Right cardiac atrium (tissue), 5 donors: ENCODE data around the gene TLL1. TPM values are rescaled to one million over a fixed set of nuclear protein-coding genes. Genes with fewer than 3 reads are reported as not detected.

Source experiments
- ATAC-seq, 2 donors: fragments of 200-7000 bp; cut with Tn5 transposase; one replicate each; pipeline versions ENCODE4 v1.8.0 to v1.9.1; 2020; ENCODE audit warnings: moderate library complexity in 2 of 2, mild to moderate bottlenecking in 1 of 2
- DNase-seq, 3 donors: peaks; one replicate each; pipeline ENCODE4 v3.0.0-alpha.2; 2020
- H3K27ac ChIP-seq: one replicate; pipeline ENCODE4 v1.5.1; 2013; ENCODE audit warnings: mild to moderate bottlenecking, low read length, control low read depth, moderate library complexity
- H3K27me3 ChIP-seq: one replicate; pipeline ENCODE4 v1.6.1; 2013; ENCODE audit not compliant: control insufficient read depth, insufficient read depth
- H3K4me1 ChIP-seq: one replicate; pipeline ENCODE4 v1.6.1; 2013; ENCODE audit warnings: low read length; ENCODE audit not compliant: control insufficient read depth, insufficient read depth
- H3K4me3 ChIP-seq: one replicate; pipeline ENCODE4 v1.5.1; 2013; ENCODE audit warnings: low read length, control low read depth
- H3K9me3 ChIP-seq: one replicate; pipeline ENCODE4 v1.6.1; 2013; ENCODE audit warnings: low read length; ENCODE audit not compliant: control insufficient read depth
- WGBS: extraction: QIAGEN DNeasy Blood & Tissue Kit; methylation state at CpG from one replicate; pipeline ENCODE4 v1.1.7; 2013; 5-methylcytosine and 5-hydroxymethylcytosine counted together
- intact Hi-C, 4 donors: fragments of 100-400 bp; cut with DNase I; formaldehyde crosslinking; loops; one replicate each; pipeline versions ENCODE4 v1.11.0 to v1.14.0; 2022 to 2023
- polyA plus RNA-seq: library from polyadenylated mRNA; stranded (reverse); fragments of 200-250 nt; gene quantifications from one replicate; pipeline ENCODE4 v1.2.3, GENCODE V29; 2013
- total RNA-seq, 4 donors: library from RNA; stranded (reverse); fragmentation: NEBNext Ultra II Directional; extraction: Animal tissue kit (Norgen Biotek cat#: 25700); gene quantifications; one replicate each; pipeline ENCODE4 v1.2.1, GENCODE V29; 2021
- donor health status: healthy with polysubstance abuse.
- donor health status: DM: no; HTN: yes; CAD: no.
- donor health status: DM: no; HTN: no; CAD: no.
- donor health status: DM: no; HTN: yes; CAD: no; lungs with severe emphysema.
- donor health status: DM: yes; HTN: yes; CAD: no.

Gene TLL1
- total and polyA plus RNA-seq, 5 donors: 0.52 to 6.0 (median 3.3) TPM

DNA sequence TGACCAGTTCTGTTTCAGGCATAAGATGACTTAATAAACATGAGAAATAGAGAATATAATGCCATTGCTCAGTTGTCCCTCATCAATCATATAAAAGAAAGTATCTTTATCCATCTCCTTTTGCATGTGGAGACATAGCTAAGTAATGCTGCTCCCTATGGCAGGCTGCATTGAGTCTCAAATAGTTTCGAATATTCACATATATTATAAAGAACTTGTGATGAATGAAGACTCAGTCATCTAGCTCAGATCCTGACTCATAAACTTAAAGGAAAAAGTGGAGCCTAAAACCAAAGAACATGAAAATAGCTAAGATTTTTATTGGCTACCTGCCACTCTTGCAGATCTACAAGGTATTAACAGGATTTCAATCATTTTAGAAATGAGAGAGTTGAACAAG, 11.7 kb upstream of the TLL1 start:
- Histone ChIP-seq H3K4me3 (no peak overlapping the region), H3K27me3 (no peaks in the 10 kb centered on the region), H3K9me3 (no peaks in the 10 kb centered on the region), H3K4me1 (no peaks in the 10 kb centered on the region), H3K27ac (no peak overlapping the region)
- DNase-seq: no peak
- intact Hi-C loops: no loop called here
- WGBS: 92% methylated on average over 1 of the region's 1 CpG
- ATAC-seq: no peak

DNA sequence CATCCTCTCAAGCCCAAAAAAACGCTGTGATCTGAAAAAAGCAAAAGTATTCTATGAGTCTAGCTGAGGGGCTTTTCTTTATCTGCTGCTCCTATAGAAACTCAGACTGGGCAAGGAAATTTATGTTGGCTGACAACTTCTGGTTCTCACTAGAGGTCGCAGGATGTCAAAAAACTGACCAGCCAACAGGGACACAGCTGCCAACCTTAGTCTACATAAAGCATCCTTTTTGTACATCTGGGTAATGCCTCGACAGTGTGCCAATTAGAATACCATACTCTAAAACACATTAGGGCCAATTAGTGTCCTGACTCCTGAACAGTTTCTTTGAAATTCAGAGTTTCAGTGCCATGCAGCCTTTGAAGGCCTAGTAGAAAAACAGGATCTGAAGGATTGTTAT, 8.8 kb upstream of the TLL1 start:
- no peaks in the 10 kb centered on the region for H3K9me3 ChIP-seq
- no peaks in the 10 kb centered on the region for H3K27me3 ChIP-seq
- 37% methylated on average over 3 of the region's 3 CpGs for WGBS
- no peak overlapping the region for H3K27ac ChIP-seq
- H3K4me3 ChIP-seq: no peak overlapping the region
- H3K4me1 ChIP-seq: no peaks in the 10 kb centered on the region
- DNase-seq: no peak
- intact Hi-C loops: no loop called here
- no peak for ATAC-seq

DNA sequence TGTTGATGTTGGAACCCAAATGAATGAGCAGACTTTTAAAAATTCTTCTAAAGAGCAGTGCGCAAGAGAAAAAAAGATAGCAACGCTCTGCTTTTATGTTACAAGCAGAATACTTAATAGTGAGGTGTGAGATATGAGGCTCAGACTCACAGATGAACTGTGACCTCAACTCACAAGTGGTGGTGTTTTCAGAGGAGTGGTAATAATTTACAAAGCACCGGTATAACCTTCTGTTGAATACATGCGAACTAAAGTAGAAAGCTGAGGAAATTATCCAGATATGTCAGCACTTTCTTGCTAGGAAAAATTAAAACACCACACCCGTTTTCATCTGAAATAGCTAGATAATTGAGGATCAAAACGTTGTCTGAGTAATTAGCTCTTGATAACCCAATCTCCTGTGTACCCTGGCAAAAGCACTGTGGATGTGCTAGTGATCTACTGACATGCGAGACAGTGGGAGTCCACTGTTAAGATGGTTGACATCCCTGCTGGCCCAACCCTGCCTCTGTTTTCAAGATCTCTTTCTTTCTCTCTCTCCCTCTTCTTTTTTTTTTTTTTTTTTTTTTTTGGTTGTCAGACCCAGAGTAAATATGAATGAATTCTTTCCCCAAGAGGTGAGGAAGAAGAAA, 6.9 kb upstream of the TLL1 start:
- intact Hi-C loops: no loop called here
- ATAC-seq (peak in 1 of 2 donors; percentile 86), DNase-seq (no peak)
- Histone ChIP-seq H3K27me3 (no peaks in the 10 kb centered on the region), H3K4me1 (no peaks in the 10 kb centered on the region), H3K4me3 (no peak overlapping the region), H3K9me3 (no peaks in the 10 kb centered on the region), H3K27ac (no peak overlapping the region)
- WGBS: 43% methylated on average over 7 of the region's 7 CpGs

DNA sequence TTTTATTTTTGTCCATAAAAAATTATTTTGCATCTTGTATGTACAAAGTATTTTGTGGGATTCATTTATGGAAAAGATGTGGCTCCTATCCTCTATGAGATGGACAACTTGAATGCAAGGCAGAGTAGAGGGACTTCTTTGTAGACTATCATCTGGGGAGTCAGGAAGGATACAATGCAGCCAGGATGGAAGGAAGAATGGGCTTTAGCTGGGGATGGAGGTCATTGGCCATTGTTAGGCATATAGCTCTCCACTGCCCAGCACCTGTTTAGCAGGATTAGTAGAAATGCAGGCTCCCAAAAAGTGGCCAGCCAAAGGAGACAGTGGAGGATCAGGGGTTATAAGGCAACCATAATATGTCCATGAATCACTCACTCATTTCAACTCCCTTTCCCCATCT, 5.1 kb upstream of the TLL1 start:
- DNase-seq: no peak
- Histone ChIP-seq H3K4me3 (no peak overlapping the region), H3K27ac (no peak overlapping the region), H3K9me3 (no peaks in the 10 kb centered on the region), H3K4me1 (no peaks in the 10 kb centered on the region), H3K27me3 (no peaks in the 10 kb centered on the region)
- ATAC-seq: no peak
- intact Hi-C loops: no loop called here

DNA sequence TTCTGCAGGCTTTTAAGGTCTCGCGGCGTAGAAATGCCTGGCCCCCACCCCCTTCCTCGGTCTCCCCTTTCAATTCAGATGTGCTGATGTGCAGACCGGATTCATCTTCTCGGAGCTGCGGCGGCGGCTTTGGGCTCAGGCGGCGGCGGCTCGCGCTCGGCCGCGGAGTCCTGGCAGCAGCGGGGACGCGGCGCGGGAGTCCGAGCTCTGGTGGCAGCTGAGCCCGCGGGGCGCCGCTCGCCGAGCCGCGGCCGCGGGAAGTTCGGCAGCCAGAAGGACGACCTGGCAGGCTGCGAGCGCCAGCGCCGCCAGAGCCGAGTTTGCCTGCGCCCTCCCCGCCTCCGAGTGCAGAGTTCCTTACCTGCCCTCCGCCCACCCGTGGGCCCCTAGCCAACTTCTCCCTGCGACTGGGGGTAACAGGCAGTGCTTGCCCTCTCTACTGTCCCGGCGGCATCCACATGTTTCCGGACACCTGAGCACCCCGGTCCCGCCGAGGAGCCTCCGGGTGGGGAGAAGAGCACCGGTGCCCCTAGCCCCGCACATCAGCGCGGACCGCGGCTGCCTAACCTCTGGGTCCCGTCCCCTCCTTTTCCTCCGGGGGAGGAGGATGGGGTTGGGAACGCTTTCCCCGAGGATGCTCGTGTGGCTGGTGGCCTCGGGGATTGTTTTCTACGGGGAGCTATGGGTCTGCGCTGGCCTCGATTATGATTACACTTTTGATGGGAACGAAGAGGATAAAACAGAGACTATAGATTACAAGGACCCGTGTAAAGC, 448 bp downstream of the TLL1 start:
- peak; percentile 79 to 88 for ATAC-seq
- H3K27ac ChIP-seq: no peak overlapping the region
- H3K27me3 ChIP-seq: no peaks in the 10 kb centered on the region
- under 1% methylated on average over 70 of the region's 70 CpGs for WGBS
- H3K9me3 ChIP-seq: no peaks in the 10 kb centered on the region
- peak; percentile 47 to 75 (median 74) for DNase-seq
- H3K4me3 ChIP-seq: peak overlapping the region; percentile 42
- no peaks in the 10 kb centered on the region for H3K4me1 ChIP-seq
- intact Hi-C loops: no loop called here

DNA sequence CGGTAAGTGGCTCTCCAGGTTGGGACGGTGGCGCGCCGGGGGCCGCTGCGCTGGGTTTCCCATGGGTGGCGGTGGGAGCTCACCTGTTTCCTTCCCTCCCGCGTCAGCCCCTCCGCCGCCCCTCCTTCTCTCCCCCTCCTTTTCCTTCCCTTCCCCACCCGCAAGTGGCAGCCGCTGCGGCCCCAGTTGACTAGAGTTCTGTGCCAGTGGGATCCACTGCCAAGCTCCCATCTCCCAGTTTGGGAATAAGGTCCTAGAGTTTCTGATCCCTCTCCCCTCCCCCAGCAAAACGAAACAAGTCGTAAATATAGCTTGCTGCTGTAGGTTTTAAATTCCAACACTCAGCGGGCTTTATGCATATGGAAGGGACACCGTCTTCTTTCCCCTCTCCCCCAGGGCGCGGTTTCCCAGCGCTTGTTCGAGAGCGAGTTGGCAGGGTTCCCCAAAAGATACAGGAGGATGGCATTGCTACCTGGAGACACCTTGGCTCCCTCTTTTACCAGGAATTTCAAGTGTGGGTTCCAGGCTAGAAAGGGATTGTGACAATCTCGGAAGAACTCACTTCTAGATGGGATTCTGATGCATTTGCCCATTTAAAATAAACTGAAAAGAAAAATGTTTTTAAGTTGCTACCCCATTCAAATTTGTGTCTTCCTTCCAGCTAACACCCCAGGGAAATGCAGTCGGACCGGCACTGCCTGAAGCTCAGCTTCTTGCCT, 1.2 kb downstream of the TLL1 start:
- intact Hi-C loops: no loop called here
- Histone ChIP-seq H3K4me1 (no peaks in the 10 kb centered on the region), H3K27me3 (no peaks in the 10 kb centered on the region), H3K4me3 (peak overlapping the region; percentile 42), H3K9me3 (no peaks in the 10 kb centered on the region), H3K27ac (no peak overlapping the region)
- peak in 1 of 2 donors; percentile 27 for ATAC-seq
- WGBS: 1% methylated on average over 27 of the region's 27 CpGs
- DNase-seq: peak; percentile 35 to 53 (median 43)

DNA sequence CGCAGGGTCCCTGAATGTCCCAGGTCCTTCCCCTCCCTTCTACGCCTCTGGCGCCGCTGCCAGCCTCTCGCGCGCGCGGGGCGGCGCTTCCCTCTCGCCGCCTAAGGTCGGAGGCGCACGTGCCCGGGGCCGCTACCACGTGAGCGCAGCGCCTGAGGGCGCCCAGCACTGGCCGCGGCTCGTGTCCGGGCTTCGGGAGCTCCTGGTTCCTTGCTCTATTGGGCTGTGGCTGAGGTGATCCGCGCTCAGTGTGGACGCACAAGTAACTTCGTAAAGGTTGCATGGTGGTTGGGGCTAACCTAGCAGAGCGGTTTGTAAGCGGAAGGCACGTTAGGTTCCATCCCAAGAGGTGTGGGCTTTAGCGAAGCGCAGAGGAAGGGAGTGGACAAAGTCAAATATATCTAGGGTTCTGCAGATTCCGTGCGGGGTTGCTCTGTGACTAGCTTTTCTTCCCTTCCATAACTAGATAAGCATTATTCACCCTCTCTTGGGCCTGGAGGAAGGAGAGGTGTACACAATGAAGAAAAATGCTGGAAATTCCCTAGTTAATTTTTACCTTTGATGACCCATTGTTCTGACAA, 1.8 kb downstream of the TLL1 start:
- Histone ChIP-seq H3K27me3 (no peaks in the 10 kb centered on the region), H3K4me1 (no peaks in the 10 kb centered on the region), H3K9me3 (no peaks in the 10 kb centered on the region), H3K27ac (no peak overlapping the region), H3K4me3 (peak overlapping the region; percentile 42)
- DNase-seq (peak; percentile 59 to 79 (median 78)), ATAC-seq (peak; percentile 74 to 89)
- WGBS: 7% methylated on average over 38 of the region's 38 CpGs
- intact Hi-C loops: no loop called here

DNA sequence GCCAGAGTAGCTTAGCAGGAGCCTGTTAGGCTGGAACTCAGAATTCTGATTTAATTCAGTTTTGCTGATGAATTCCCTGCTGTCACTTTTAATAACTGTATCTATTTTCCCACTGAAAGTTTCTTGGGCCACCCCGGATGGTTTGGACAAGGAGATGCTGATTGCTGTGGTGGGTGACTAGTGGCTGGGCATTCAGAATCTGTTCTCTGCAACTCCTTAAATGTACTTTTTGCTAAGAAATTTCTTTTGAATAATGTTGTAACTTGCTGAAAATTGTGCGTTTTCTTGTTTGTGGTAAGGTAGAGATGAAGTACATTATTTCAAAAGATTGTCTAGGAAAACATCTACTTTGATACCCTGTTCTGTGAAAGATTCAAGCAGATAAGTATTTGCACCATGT, 2.4 kb downstream of the TLL1 start:
- intact Hi-C loops: no loop called here
- 79% methylated on average over 2 of the region's 2 CpGs for WGBS
- DNase-seq (no peak), ATAC-seq (no peak)
- Histone ChIP-seq H3K9me3 (no peaks in the 10 kb centered on the region), H3K4me3 (no peak overlapping the region), H3K27ac (no peak overlapping the region), H3K27me3 (no peaks in the 10 kb centered on the region), H3K4me1 (no peaks in the 10 kb centered on the region)

DNA sequence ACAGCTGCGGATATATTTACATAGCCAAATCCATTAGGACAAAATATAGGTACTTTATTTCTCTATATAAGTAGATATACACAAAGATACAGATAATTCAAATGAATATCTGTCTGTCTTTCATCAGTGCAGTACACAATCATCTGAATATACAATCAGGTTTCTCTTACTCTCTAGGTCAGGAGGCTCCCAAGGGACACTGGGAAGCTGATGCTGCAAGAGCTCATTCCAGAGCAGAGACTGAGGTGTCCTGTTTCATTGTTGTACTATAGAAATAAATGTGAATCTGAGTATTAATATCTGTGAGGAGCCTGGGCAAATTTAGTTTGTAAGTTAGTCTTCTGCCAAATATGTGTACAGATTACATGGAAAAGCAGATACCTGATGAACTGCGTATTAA, 4.2 kb downstream of the TLL1 start:
- Histone ChIP-seq H3K27me3 (no peaks in the 10 kb centered on the region), H3K27ac (no peak overlapping the region), H3K4me3 (no peak overlapping the region), H3K4me1 (no peaks in the 10 kb centered on the region), H3K9me3 (no peaks in the 10 kb centered on the region)
- 94% methylated on average over 2 of the region's 2 CpGs for WGBS
- DNase-seq: no peak
- intact Hi-C loops: no loop called here
- no peak for ATAC-seq

DNA sequence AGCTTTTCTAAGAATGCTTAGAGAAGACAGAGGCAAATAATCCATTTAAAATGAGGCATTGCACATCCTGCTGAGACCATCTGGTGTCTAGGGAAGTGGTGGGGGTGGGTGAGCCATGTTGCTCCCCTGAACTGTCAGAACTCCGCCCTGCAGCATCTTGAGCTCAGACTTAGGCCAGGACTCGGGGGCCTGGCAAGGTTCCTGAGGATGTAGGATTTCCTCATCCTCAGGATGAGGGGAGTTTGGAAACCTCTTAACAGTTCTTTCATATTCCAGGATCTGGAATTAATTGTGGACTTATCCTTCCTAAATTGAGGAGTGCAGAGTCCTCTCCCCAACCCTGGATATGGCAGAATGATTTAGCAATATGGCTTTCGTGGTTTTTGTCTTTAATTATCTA, 6.6 kb downstream of the TLL1 start:
- no peak overlapping the region for H3K27ac ChIP-seq

DNA sequence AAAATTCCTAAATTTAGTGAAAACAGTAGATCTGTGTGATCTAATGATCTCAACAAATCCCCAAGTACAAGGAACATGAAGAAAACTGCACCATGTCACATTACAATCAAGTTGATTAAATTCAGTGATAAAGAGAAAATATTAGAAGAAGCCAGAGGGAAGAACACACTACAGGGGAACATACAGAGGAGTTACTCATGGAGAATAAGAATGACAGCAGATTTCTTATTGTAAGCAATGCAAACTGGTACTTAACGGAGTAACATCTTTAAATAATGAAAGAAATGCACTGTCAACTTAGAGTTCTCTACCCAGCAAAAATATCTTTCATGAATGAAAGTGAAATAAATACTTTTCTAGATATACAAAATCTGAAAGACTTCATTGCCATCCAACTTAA, 21.1 kb downstream of the TLL1 start:
- intact Hi-C loops: no loop called here
- ATAC-seq (no peak), DNase-seq (no peak)
- 93% methylated on average over 1 of the region's 1 CpG for WGBS
- H3K9me3 ChIP-seq: no peaks in the 10 kb centered on the region
- H3K4me3 ChIP-seq: no peak overlapping the region
- H3K27ac ChIP-seq: no peak overlapping the region
- H3K27me3 ChIP-seq: no peaks in the 10 kb centered on the region
- no peaks in the 10 kb centered on the region for H3K4me1 ChIP-seq

More for the DNA sequence above, 6.6 kb downstream of the TLL1 start:
- ATAC-seq (no peak), DNase-seq (no peak)
- H3K4me3 ChIP-seq: no peak overlapping the region
- H3K27me3 ChIP-seq: no peaks in the 10 kb centered on the region
- WGBS: 54% methylated on average over 3 of the region's 3 CpGs
- H3K9me3 ChIP-seq: no peaks in the 10 kb centered on the region
- H3K4me1 ChIP-seq: no peaks in the 10 kb centered on the region
- intact Hi-C loops: no loop called here
